Mammary epithelial cell (primary cell): ENCODE results near the gene ARFGAP1.

Experiments
- CTCF ChIP-seq, 2 donors: IDR thresholded peaks in 1 of 2; conservative IDR thresholded peaks in 1 of 2; 2 replicates each; pipeline ENCODE4 v1.5.1; 2011 to 2012; ENCODE audit warnings: inconsistent platforms in 2 of 2, low read length in 2 of 2, mild to moderate bottlenecking in 2 of 2, control low read depth in 1 of 2, low read depth in 1 of 2; ENCODE audit not compliant: insufficient read depth in 1 of 2; ENCODE audit errors: extremely low read depth in 1 of 2
- EZH2 ChIP-seq: IDR thresholded peaks from 2 replicates; pipeline ENCODE4 v1.6.1; 2012; ENCODE audit warnings: low read length, inconsistent platforms, borderline replicate concordance

- no peak for TF ChIP-seq CTCF (conservative IDR thresholded peaks at IDR 0.05 in 1 of 2, IDR thresholded peaks at IDR 0.05 in 1 of 2; ENCODE audit: extremely low read depth in 1 of 2, insufficient read depth in 1 of 2, low read depth in 1 of 2, low read length in 2 of 2)
- no peak for TF ChIP-seq EZH2
Measured at GRCh38 chr20:63282946-63283345, 10.3 kb downstream of the ARFGAP1 start.
